Measurements from ENCODE around the gene KRTAP4-4.

DNA sequence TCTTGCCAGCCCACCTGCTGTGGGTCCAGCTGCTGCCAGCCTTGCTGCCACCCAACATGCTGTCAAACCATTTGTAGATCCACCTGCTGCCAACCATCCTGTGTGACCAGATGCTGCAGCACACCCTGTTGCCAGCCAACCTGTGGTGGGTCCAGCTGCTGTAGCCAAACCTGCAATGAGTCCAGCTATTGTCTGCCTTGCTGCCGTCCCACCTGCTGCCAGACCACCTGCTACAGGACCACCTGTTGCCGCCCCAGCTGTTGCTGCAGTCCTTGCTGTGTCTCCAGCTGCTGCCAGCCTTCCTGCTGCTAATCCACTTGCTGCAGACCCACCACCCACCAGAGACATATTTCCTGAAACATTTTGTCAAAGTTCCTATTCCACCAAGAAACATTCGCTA, 29.8 kb upstream of the KRTAP4-4 start:
- TF ChIP-seq ZNF140 (CRISPR knock-in tag; IDR thresholded peaks at IDR 0.05) (no peak), CBX3 (IDR thresholded peaks at IDR 0.05; ENCODE audit: borderline replicate concordance in 1 of 2, low read length in 2 of 2) (no peak), MAZ (CRISPR knock-in tag; conservative IDR thresholded peaks at IDR 0.05 in 1 of 2, IDR thresholded peaks at IDR 0.05 in 1 of 2) (no peak), SIN3A (IDR thresholded peaks at IDR 0.05; ENCODE audit: borderline replicate concordance in 2 of 2, control insufficient read depth in 1 of 2, low read depth in 2 of 2, low read length in 2 of 2) (no peak), ZNF274 (IDR thresholded peaks at IDR 0.05; ENCODE audit: borderline replicate concordance, low read depth, low read length) (no peak), SETDB1 (IDR thresholded peaks at IDR 0.05; ENCODE audit: low read length) (no peak), HBP1 (CRISPR knock-in tag; IDR thresholded peaks at IDR 0.05) (no peak)
- TF ChIP-seq, protein P1, sequence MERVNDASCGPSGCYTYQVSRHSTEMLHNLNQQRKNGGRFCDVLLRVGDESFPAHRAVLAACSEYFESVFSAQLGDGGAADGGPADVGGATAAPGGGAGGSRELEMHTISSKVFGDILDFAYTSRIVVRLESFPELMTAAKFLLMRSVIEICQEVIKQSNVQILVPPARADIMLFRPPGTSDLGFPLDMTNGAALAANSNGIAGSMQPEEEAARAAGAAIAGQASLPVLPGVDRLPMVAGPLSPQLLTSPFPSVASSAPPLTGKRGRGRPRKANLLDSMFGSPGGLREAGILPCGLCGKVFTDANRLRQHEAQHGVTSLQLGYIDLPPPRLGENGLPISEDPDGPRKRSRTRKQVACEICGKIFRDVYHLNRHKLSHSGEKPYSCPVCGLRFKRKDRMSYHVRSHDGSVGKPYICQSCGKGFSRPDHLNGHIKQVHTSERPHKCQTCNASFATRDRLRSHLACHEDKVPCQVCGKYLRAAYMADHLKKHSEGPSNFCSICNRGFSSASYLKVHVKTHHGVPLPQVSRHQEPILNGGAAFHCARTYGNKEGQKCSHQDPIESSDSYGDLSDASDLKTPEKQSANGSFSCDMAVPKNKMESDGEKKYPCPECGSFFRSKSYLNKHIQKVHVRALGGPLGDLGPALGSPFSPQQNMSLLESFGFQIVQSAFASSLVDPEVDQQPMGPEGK (CRISPR knock-in tag; IDR thresholded peaks at IDR 0.05; ENCODE audit: borderline replicate concordance) = no peak
- TF ChIP-seq, protein P2, sequence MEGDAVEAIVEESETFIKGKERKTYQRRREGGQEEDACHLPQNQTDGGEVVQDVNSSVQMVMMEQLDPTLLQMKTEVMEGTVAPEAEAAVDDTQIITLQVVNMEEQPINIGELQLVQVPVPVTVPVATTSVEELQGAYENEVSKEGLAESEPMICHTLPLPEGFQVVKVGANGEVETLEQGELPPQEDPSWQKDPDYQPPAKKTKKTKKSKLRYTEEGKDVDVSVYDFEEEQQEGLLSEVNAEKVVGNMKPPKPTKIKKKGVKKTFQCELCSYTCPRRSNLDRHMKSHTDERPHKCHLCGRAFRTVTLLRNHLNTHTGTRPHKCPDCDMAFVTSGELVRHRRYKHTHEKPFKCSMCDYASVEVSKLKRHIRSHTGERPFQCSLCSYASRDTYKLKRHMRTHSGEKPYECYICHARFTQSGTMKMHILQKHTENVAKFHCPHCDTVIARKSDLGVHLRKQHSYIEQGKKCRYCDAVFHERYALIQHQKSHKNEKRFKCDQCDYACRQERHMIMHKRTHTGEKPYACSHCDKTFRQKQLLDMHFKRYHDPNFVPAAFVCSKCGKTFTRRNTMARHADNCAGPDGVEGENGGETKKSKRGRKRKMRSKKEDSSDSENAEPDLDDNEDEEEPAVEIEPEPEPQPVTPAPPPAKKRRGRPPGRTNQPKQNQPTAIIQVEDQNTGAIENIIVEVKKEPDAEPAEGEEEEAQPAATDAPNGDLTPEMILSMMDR (IDR thresholded peaks at IDR 0.05 in 2 of 3, conservative IDR thresholded peaks at IDR 0.05 in 1 of 3; ENCODE audit: insufficient read depth in 2 of 3, low read depth in 1 of 3, low read length in 3 of 3) = no peak

All from K562 (cell line).